SK-N-SH (cell line): ENCODE data around the gene TMEM234. TPM values are rescaled to one million over a fixed set of nuclear protein-coding genes. Genes with fewer than 3 reads are reported as not detected.

Source experiments
- CTCF ChIA-PET: fragments of 300-600, 350-600 bp; formaldehyde crosslinking; extraction: SDS; loops from one replicate; lab custom pipeline; 2021; lab: Yijun Ruan, JAX
- POLR2A ChIA-PET: fragments of 350-600 bp; sonication (Branson Sonifier 250); formaldehyde crosslinking; extraction: SDS; loops from one replicate; lab custom pipeline; 2020; ENCODE audit warnings: antibody characterized with exemption, inconsistent platforms; lab: Yijun Ruan, JAX
- DNase-seq: peaks from one replicate; pipeline ENCODE4 v3.0.0; 2012
- H2AFZ ChIP-seq: fragments of 200-600 bp; sonication (generic); 2 replicates; pipeline ENCODE4 v1.8.1; 2016; ENCODE audit warnings: antibody characterized with exemption, mild to moderate bottlenecking, low read depth
- H3F3A ChIP-seq: fragments of 200-600 bp; sonication (generic); replicated peaks from 2 replicates; pipeline ENCODE3; 2016; ENCODE audit warnings: antibody characterized with exemption, mild to moderate bottlenecking; ENCODE audit not compliant: insufficient read depth
- H3K27ac ChIP-seq, 2 experiments: fragments of 200-500 bp in 1 of 2; fragments of 200-600 bp in 1 of 2; sonication (Bioruptor generic) in 1 of 2; sonication (generic), shearing (Covaris generic) in 1 of 2; 2 replicates each; pipeline versions ENCODE4 v1.5.1 to v1.6.1; 2014 to 2016; ENCODE audit warnings: low read depth in 2 of 2, inconsistent platforms in 1 of 2, low read length in 1 of 2, mild to moderate bottlenecking in 1 of 2, mixed read lengths in 1 of 2
- H3K27me3 ChIP-seq: fragments of 200-600 bp; sonication (generic), shearing (Covaris generic); 2 replicates; pipeline ENCODE4 v1.6.1; 2016; ENCODE audit warnings: mixed run types; ENCODE audit not compliant: insufficient read depth
- H3K36me3 ChIP-seq, 2 experiments: fragments of 200-500 bp in 1 of 2; fragments of 200-600 bp in 1 of 2; sonication (Bioruptor generic) in 1 of 2; sonication (generic) in 1 of 2; replicated peaks in 1 of 2; 2 replicates each; pipeline versions ENCODE3 to v1.5.1; 2014 to 2016; ENCODE audit warnings: low read length in 1 of 2, mild to moderate bottlenecking in 1 of 2; ENCODE audit not compliant: insufficient read depth in 2 of 2, control insufficient read depth in 1 of 2
- H3K4me1 ChIP-seq, 2 experiments: fragments of 200-500 bp in 1 of 2; fragments of 200-600 bp in 1 of 2; sonication (Bioruptor generic) in 1 of 2; sonication (generic), shearing (Covaris generic) in 1 of 2; 2 replicates each; pipeline versions ENCODE4 v1.5.1 to v1.6.1; 2014 to 2016; ENCODE audit warnings: low read depth in 1 of 2, low read length in 1 of 2, mixed run types in 1 of 2; ENCODE audit not compliant: insufficient read depth in 2 of 2, control insufficient read depth in 1 of 2
- H3K4me2 ChIP-seq: fragments of 200-600 bp; sonication (generic), shearing (Covaris generic); 2 replicates; pipeline ENCODE4 v1.6.1; 2017; ENCODE audit warnings: mixed run types
- H3K4me3 ChIP-seq, 2 experiments: fragments of 200-500 bp in 1 of 2; fragments of 200-600 bp in 1 of 2; sonication (Bioruptor generic) in 1 of 2; sonication (generic), shearing (Covaris generic) in 1 of 2; 2 replicates each; pipeline versions ENCODE4 v1.5.1 to v1.8.1; 2014 to 2016; ENCODE audit warnings: low read depth in 2 of 2, inconsistent platforms in 1 of 2, low read length in 1 of 2, mild to moderate bottlenecking in 1 of 2, mixed read lengths in 1 of 2, moderate library complexity in 1 of 2
- H3K79me2 ChIP-seq: fragments of 200-600 bp; sonication (generic); 2 replicates; pipeline ENCODE4 v1.8.1; 2017; ENCODE audit warnings: mild to moderate bottlenecking; ENCODE audit not compliant: insufficient read depth
- H3K9ac ChIP-seq: fragments of 200-600 bp; sonication (generic); 2 replicates; pipeline ENCODE4 v1.6.1; 2017; ENCODE audit warnings: mixed run types
- H3K9me2 ChIP-seq: fragments of 200-600 bp; sonication (generic); 2 replicates; pipeline ENCODE4 v1.6.1; 2017; ENCODE audit warnings: mixed run types
- H3K9me3 ChIP-seq: fragments of 200-600 bp; sonication (generic); 2 replicates; pipeline ENCODE4 v1.6.1; 2017; ENCODE audit warnings: mixed run types, mild to moderate bottlenecking, moderate library complexity
- H4K20me1 ChIP-seq: fragments of 200-600 bp; sonication (generic); 2 replicates; pipeline ENCODE4 v1.6.1; 2017; ENCODE audit warnings: mild to moderate bottlenecking, mixed run types; ENCODE audit not compliant: insufficient read depth
- ELF1 ChIP-seq: IDR thresholded peaks from 2 replicates; pipeline ENCODE4 v1.4.0; 2012
- FOSL2 ChIP-seq: IDR thresholded peaks from 2 replicates; pipeline ENCODE4 v1.4.0; 2012; ENCODE audit warnings: low read depth, mild to moderate bottlenecking, moderate library complexity, borderline replicate concordance
- GABPA ChIP-seq: IDR thresholded peaks from 2 replicates; pipeline ENCODE4 v1.4.0; 2012; ENCODE audit warnings: low read depth, mild to moderate bottlenecking
- RAD21 ChIP-seq: IDR thresholded peaks from 2 replicates; pipeline ENCODE4 v1.6.1; 2012; ENCODE audit warnings: mild to moderate bottlenecking, low read length
- SIN3A ChIP-seq: IDR thresholded peaks from 2 replicates; pipeline ENCODE4 v1.6.1; 2012; ENCODE audit warnings: low read depth, mild to moderate bottlenecking, low read length, moderate library complexity, borderline replicate concordance
- TAF1 ChIP-seq: IDR thresholded peaks from 2 replicates; pipeline ENCODE4 v1.6.1; 2012; ENCODE audit warnings: low read depth, mild to moderate bottlenecking, low read length, moderate library complexity, borderline replicate concordance
- WGBS: methylation state at CpG from one replicate; pipeline ENCODE4 v1.1.6; 2017; ENCODE audit warnings: low lambda C conversion rate; 5-methylcytosine and 5-hydroxymethylcytosine counted together
- polyA plus RNA-seq, 3 experiments: library from polyadenylated mRNA; depleted of rRNA; stranded (reverse); fragments of >200 nt; gene quantifications; 2 replicates each; pipeline ENCODE4 v1.2.3, GENCODE V29; 2012
- TF ChIP-seq, protein P1 (sequence below): IDR thresholded peaks from 2 replicates; pipeline ENCODE4 v1.6.1; 2012; ENCODE audit warnings: mild to moderate bottlenecking, low read depth, low read length, moderate library complexity
- TF ChIP-seq, protein P2 (sequence below): fragments of 150-350 bp; IDR thresholded peaks from 2 replicates; pipeline ENCODE4 v1.6.1; 2017; ENCODE audit warnings: antibody characterized with exemption, low read length, low read depth, borderline replicate concordance
- TF ChIP-seq, protein P3 (sequence below): IDR thresholded peaks from 2 replicates; pipeline ENCODE4 v1.4.0; 2012; ENCODE audit warnings: low read depth, borderline replicate concordance

Gene TMEM234
- polyA plus RNA-seq, 1 of the 3 experiments (the other 2 are of a cell fraction) = 31.9 TPM

DNA sequence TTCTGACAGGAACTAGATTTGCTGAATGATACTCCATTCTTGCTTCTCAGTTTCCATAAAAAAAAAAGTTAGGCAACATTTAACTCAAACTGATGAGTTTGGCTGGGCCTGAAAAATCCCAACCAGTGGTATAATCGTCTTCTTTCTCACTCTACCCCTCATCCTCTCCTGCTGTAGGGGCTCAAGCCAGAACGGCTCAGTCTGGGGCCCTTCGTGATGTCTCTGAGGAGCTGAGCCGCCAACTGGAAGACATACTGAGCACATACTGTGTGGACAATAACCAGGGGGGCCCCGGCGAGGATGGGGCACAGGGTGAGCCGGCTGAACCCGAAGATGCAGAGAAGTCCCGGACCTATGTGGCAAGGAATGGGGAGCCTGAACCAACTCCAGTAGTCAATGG, 41.1 kb downstream of the TMEM234 start:
- H4K20me1 ChIP-seq = peaks cover 17% of the 10 kb centered on the region
- peak overlapping the region; percentile 98 for H3K9ac ChIP-seq
- H3K9me3 ChIP-seq = no peaks in the 10 kb centered on the region
- H3K27me3 ChIP-seq = no peaks in the 10 kb centered on the region
- H3K4me3 ChIP-seq = peak overlapping the region; percentile 65 to 82
- no peak overlapping the region for H2AFZ ChIP-seq
- H3K4me2 ChIP-seq = peak overlapping the region; percentile 97
- TF ChIP-seq FOSL2 = no peak
- TF ChIP-seq, protein P1, sequence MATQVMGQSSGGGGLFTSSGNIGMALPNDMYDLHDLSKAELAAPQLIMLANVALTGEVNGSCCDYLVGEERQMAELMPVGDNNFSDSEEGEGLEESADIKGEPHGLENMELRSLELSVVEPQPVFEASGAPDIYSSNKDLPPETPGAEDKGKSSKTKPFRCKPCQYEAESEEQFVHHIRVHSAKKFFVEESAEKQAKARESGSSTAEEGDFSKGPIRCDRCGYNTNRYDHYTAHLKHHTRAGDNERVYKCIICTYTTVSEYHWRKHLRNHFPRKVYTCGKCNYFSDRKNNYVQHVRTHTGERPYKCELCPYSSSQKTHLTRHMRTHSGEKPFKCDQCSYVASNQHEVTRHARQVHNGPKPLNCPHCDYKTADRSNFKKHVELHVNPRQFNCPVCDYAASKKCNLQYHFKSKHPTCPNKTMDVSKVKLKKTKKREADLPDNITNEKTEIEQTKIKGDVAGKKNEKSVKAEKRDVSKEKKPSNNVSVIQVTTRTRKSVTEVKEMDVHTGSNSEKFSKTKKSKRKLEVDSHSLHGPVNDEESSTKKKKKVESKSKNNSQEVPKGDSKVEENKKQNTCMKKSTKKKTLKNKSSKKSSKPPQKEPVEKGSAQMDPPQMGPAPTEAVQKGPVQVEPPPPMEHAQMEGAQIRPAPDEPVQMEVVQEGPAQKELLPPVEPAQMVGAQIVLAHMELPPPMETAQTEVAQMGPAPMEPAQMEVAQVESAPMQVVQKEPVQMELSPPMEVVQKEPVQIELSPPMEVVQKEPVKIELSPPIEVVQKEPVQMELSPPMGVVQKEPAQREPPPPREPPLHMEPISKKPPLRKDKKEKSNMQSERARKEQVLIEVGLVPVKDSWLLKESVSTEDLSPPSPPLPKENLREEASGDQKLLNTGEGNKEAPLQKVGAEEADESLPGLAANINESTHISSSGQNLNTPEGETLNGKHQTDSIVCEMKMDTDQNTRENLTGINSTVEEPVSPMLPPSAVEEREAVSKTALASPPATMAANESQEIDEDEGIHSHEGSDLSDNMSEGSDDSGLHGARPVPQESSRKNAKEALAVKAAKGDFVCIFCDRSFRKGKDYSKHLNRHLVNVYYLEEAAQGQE = no peak
- TF ChIP-seq, protein P2, sequence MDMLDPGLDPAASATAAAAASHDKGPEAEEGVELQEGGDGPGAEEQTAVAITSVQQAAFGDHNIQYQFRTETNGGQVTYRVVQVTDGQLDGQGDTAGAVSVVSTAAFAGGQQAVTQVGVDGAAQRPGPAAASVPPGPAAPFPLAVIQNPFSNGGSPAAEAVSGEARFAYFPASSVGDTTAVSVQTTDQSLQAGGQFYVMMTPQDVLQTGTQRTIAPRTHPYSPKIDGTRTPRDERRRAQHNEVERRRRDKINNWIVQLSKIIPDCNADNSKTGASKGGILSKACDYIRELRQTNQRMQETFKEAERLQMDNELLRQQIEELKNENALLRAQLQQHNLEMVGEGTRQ = no peak
- TF ChIP-seq, protein P3, sequence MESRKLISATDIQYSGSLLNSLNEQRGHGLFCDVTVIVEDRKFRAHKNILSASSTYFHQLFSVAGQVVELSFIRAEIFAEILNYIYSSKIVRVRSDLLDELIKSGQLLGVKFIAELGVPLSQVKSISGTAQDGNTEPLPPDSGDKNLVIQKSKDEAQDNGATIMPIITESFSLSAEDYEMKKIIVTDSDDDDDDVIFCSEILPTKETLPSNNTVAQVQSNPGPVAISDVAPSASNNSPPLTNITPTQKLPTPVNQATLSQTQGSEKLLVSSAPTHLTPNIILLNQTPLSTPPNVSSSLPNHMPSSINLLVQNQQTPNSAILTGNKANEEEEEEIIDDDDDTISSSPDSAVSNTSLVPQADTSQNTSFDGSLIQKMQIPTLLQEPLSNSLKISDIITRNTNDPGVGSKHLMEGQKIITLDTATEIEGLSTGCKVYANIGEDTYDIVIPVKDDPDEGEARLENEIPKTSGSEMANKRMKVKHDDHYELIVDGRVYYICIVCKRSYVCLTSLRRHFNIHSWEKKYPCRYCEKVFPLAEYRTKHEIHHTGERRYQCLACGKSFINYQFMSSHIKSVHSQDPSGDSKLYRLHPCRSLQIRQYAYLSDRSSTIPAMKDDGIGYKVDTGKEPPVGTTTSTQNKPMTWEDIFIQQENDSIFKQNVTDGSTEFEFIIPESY = no peak
- peaks cover 59% of the 10 kb centered on the region for H3K79me2 ChIP-seq
- H3K27ac ChIP-seq = peak overlapping the region; percentile 90 to 96; a peak in 3 of 4 replicates
- WGBS = 76% methylated on average over 9 of the region's 9 CpGs
- peaks cover 18 to 25% of the 10 kb centered on the region in 2 experiments; a peak in 3 of 4 replicates for H3K4me1 ChIP-seq
- CTCF ChIA-PET = interaction anchor here (1.5 to 2.3 kb wide), 2 partner anchors 67 to 232 kb away, joined by 3 to 6 read pairs; no protein-coding TSS in a partner anchor
- POLR2A ChIA-PET = interaction anchor here (0.8 to 3.4 kb wide), 4 partner anchors 11 to 73 kb away, joined by 3 to 19 read pairs (median 9); partner anchors contain the start of gene KPNA6
- no peak for DNase-seq
- H3K9me2 ChIP-seq = no peaks in the 10 kb centered on the region
- peaks cover 25 to 42% of the 10 kb centered on the region in 2 experiments for H3K36me3 ChIP-seq
- H3F3A ChIP-seq = peaks cover 32% of the 10 kb centered on the region

DNA sequence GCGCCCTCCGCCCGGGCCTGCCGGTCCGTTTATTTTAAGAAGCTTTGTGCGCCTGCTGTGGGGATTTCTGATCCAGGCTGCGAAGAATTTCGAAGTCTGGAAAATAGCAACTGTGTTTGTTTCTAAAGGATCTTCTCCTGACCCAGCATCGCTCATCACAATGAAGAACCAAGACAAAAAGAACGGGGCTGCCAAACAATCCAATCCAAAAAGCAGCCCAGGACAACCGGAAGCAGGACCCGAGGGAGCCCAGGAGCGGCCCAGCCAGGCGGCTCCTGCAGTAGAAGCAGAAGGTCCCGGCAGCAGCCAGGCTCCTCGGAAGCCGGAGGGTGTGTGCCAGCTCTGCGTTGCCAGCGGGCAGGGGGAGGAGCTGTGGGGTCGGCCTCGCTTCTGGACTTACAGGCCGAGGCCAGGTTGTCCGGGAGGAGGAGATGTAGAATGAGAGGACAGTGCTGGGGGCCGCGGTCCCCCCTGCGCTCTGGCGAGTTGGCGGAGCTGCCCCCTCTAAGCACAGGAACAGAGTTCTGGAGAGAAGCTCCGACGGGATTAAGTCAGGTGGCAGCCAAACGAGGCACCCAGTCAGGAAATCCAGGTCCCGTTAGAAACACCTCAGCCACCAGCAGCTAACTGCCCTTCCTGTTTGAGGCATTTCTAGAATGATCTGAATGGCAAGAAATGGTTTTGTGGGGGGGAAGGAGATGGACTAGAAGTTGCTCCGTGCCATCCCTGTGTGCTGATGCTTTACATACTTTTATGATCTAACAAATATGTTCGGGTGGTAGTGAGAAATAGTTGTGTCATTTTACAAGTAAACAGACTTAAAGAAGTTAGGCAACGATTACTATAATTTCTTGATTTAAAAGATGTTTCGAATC, 41.7 kb downstream of the TMEM234 start:
- peak overlapping the region; percentile 90 to 96 for H3K27ac ChIP-seq
- ChIA-PET CTCF (interaction anchor here (0.9 to 2.3 kb wide), 5 partner anchors 12 to 233 kb away, joined by 3 to 6 read pairs (median 3); partner anchors contain the start of gene KPNA6), POLR2A (interaction anchor here (0.7 to 3.4 kb wide), 9 partner anchors 10 to 1240 kb away, joined by 3 to 19 read pairs (median 6); partner anchors contain the start of genes CCDC28B, IQCC, KPNA6 and TMEM39B)
- TF ChIP-seq RAD21 = no peak
- TF ChIP-seq GABPA = peak; percentile 21; the same call in 1 of the 2 replicates
- peak; percentile 25; the same call in 1 of the 2 replicates for TF ChIP-seq SIN3A
- TF ChIP-seq TAF1 = peak; percentile 22; the same call in 1 of the 2 replicates
- no peak for TF ChIP-seq ELF1
- no peaks in the 10 kb centered on the region for H3K27me3 ChIP-seq
- peaks cover 18 to 25% of the 10 kb centered on the region in 2 experiments; a peak in 3 of 4 replicates for H3K4me1 ChIP-seq
- H3K4me2 ChIP-seq = peak overlapping the region; percentile 97
- peaks cover 12% of the 10 kb centered on the region; the same call in 1 of the 2 replicates for H4K20me1 ChIP-seq
- 7% methylated on average over 27 of the region's 36 CpGs for WGBS
- DNase-seq = peak; percentile 80
- H3F3A ChIP-seq = peaks cover 35% of the 10 kb centered on the region
- peaks cover 23 to 35% of the 10 kb centered on the region in 2 experiments for H3K36me3 ChIP-seq
- peak overlapping the region; percentile 98 for H3K9ac ChIP-seq
- peaks cover 52% of the 10 kb centered on the region for H3K79me2 ChIP-seq
- H3K4me3 ChIP-seq = peak overlapping the region; percentile 65 to 82
- H3K9me2 ChIP-seq = no peaks in the 10 kb centered on the region
- H3K9me3 ChIP-seq = no peaks in the 10 kb centered on the region
- H2AFZ ChIP-seq = peak overlapping the region; percentile 77; the same call in 1 of the 2 replicates
